Endodermal cell (in vitro differentiated cells): Measurements from ENCODE around the gene ZDHHC14. TPM values are rescaled to one million over a fixed set of nuclear protein-coding genes. Genes with fewer than 3 reads are reported as not detected.

ENCODE experiments used
- DNase-seq: peaks from one replicate; pipeline ENCODE4 v3.0.0-alpha.2; 2017
- H3K27ac ChIP-seq: 2 replicates; pipeline ENCODE4 v1.5.1; 2013; ENCODE audit warnings: mild to moderate bottlenecking, low read depth, low read length, moderate library complexity
- H3K27me3 ChIP-seq: 2 replicates; pipeline ENCODE4 v1.6.1; 2013; ENCODE audit warnings: mild to moderate bottlenecking, low read length, moderate library complexity; ENCODE audit not compliant: insufficient read depth, control insufficient read depth, poor library complexity, severe bottlenecking
- H3K36me3 ChIP-seq: 2 replicates; pipeline ENCODE4 v1.7.0; 2013; ENCODE audit warnings: mild to moderate bottlenecking, low read length, moderate library complexity; ENCODE audit not compliant: control insufficient read depth, insufficient read depth
- H3K4me1 ChIP-seq: one replicate; pipeline ENCODE4 v1.7.0; 2013; ENCODE audit warnings: low read length; ENCODE audit not compliant: control insufficient read depth, insufficient read depth
- H3K4me3 ChIP-seq: 2 replicates; pipeline ENCODE4 v1.5.1; 2013; ENCODE audit warnings: mild to moderate bottlenecking, low read length, moderate library complexity
- H3K9ac ChIP-seq: 2 replicates; pipeline ENCODE4 v1.6.1; 2013; ENCODE audit warnings: mild to moderate bottlenecking, low read length, moderate library complexity; ENCODE audit not compliant: poor library complexity, severe bottlenecking; ENCODE audit errors: extremely low read depth
- H3K9me3 ChIP-seq: 2 replicates; pipeline ENCODE4 v1.6.1; 2013; ENCODE audit warnings: mild to moderate bottlenecking, low read length, moderate library complexity; ENCODE audit not compliant: control insufficient read depth
- H3K27ac Mint-ChIP-seq: 2 replicates; pipeline ENCODE4 v1.8.0; 2020; ENCODE audit warnings: mixed read lengths
- H3K27me3 Mint-ChIP-seq: 2 replicates; pipeline ENCODE4 v1.8.0; 2021; ENCODE audit warnings: mild to moderate bottlenecking, mixed read lengths; ENCODE audit not compliant: insufficient read depth
- H3K36me3 Mint-ChIP-seq: 2 replicates; pipeline ENCODE4 v1.8.0; 2020; ENCODE audit warnings: low read depth, mixed read lengths
- H3K4me1 Mint-ChIP-seq: 2 replicates; pipeline ENCODE4 v1.8.0; 2020; ENCODE audit warnings: mixed read lengths
- H3K4me3 Mint-ChIP-seq: 2 replicates; pipeline ENCODE4 v1.8.0; 2020; ENCODE audit warnings: mild to moderate bottlenecking, moderate library complexity, mixed read lengths
- H3K9me3 Mint-ChIP-seq: 2 replicates; pipeline ENCODE4 v1.8.0; 2020; ENCODE audit warnings: mild to moderate bottlenecking, mixed read lengths
- WGBS, 2 experiments: methylation state at CpG; one replicate each; pipeline versions ENCODE4 v1.1.5 to v1.1.7; 2013; ENCODE audit warnings: missing lambda C conversion rate in 2 of 2, mixed read lengths in 1 of 2; ENCODE audit not compliant: insufficient coverage in 1 of 2, insufficient read length in 1 of 2; 5-methylcytosine and 5-hydroxymethylcytosine counted together
- total RNA-seq, 2 donors: library from RNA; stranded (reverse); fragmentation: NEBNext Ultra II Directional in 1 of 2; extraction: Animal tissue kit (Norgen Biotek cat#: 25700) in 1 of 2; gene quantifications; 2 replicates in 1 of 2; 3 replicates in 1 of 2; pipeline ENCODE4 v1.2.1, GENCODE V29; 2021
- TF ChIP-seq, protein P1 (sequence below): fragments of 200-600 bp; sonication (generic); conservative IDR thresholded peaks from 2 replicates; pipeline ENCODE4 v1.5.0; 2021; ENCODE audit warnings: antibody characterized with exemption, mild to moderate bottlenecking

Gene ZDHHC14
- total RNA-seq, 2 donors from 2014 or later = 2.3 to 4.5 TPM

DNA sequence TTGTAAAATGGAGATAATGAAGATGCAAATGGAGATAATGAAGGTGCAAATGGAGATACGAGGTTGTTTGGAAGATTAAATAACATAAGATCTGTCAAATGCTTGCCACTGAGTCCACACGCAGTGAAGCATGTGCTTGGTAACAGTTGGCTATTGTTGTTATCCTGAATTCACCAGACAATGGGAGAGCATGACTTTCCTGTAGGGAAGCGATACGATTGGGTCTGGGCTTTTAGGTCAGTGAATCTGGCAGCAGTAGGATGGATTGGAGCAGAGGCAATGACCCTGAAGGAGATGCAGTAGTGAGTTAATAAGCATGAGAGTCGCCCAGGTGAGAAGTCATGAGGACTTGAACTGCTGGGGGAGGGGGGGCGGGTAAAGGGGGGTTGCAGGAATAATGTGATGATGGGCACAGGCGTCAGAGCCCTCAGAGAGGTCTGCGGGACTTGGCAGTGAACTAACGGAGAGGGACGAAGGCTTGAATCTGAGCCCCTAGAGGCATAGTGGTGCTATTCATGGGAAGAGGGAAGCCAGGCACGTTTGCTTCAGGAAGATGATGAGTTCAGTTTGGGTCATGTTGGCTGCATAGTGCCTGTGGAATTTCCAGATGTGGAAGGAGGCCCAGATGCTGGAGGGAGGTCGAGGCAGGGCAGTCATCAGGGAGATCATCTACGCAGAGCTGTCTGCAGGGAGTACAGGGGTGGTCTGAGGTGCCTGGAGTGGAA, 55.4 kb downstream of the ZDHHC14 start:
- Mint-ChIP-seq H3K4me1 (no peaks in the 10 kb centered on the region), H3K9me3 (no peaks in the 10 kb centered on the region), H3K27me3 (no peaks in the 10 kb centered on the region), H3K4me3 (no peak overlapping the region), H3K36me3 (no peaks in the 10 kb centered on the region), H3K27ac (no peak overlapping the region)
- Histone ChIP-seq H3K4me3 (no peak overlapping the region), H3K27me3 (no peaks in the 10 kb centered on the region), H3K27ac (no peak overlapping the region), H3K9me3 (no peaks in the 10 kb centered on the region), H3K4me1 (no peaks in the 10 kb centered on the region), H3K9ac (no peak overlapping the region), H3K36me3 (no peaks in the 10 kb centered on the region)
- 87 to 92% methylated on average over 9 to 13 of the region's 13 CpGs for WGBS, 2 experiments
- DNase-seq = no peak
- TF ChIP-seq, protein P1, sequence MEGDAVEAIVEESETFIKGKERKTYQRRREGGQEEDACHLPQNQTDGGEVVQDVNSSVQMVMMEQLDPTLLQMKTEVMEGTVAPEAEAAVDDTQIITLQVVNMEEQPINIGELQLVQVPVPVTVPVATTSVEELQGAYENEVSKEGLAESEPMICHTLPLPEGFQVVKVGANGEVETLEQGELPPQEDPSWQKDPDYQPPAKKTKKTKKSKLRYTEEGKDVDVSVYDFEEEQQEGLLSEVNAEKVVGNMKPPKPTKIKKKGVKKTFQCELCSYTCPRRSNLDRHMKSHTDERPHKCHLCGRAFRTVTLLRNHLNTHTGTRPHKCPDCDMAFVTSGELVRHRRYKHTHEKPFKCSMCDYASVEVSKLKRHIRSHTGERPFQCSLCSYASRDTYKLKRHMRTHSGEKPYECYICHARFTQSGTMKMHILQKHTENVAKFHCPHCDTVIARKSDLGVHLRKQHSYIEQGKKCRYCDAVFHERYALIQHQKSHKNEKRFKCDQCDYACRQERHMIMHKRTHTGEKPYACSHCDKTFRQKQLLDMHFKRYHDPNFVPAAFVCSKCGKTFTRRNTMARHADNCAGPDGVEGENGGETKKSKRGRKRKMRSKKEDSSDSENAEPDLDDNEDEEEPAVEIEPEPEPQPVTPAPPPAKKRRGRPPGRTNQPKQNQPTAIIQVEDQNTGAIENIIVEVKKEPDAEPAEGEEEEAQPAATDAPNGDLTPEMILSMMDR = no peak

DNA sequence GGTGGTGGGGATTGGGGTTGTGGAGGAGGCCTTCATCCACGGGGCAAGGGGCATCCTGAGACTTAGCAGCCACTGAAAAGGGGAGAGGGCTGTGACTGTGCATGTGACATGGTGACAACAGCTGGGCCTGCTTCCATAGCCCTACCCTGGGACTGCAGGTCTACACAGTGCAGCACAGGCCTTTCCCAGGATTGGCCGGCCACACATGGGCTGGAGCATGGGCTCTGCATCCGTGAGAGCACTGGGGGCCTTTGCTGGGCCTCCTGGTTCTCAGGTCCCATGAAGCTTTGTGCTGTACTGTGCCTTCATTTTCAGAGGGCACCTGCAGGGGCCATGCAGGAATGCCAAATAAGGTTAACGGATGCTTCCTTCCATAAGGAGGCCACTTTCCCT, 56.0 kb downstream of the ZDHHC14 start:
- no peak overlapping the region for H3K4me3 ChIP-seq
- H3K4me3 Mint-ChIP-seq = no peak overlapping the region
- TF ChIP-seq, protein P1 = no peak
- H3K27ac Mint-ChIP-seq = no peak overlapping the region
- H3K36me3 ChIP-seq = no peaks in the 10 kb centered on the region
- no peaks in the 10 kb centered on the region for H3K27me3 ChIP-seq
- H3K36me3 Mint-ChIP-seq = no peaks in the 10 kb centered on the region
- no peaks in the 10 kb centered on the region for H3K9me3 ChIP-seq
- H3K4me1 ChIP-seq = no peaks in the 10 kb centered on the region
- H3K9ac ChIP-seq = no peak overlapping the region
- DNase-seq = no peak
- no peaks in the 10 kb centered on the region for H3K9me3 Mint-ChIP-seq
- WGBS, 2 experiments = 88 to 95% methylated on average over 3 to 4 of the region's 4 CpGs
- H3K27me3 Mint-ChIP-seq = no peaks in the 10 kb centered on the region
- H3K27ac ChIP-seq = no peak overlapping the region
- H3K4me1 Mint-ChIP-seq = no peaks in the 10 kb centered on the region

DNA sequence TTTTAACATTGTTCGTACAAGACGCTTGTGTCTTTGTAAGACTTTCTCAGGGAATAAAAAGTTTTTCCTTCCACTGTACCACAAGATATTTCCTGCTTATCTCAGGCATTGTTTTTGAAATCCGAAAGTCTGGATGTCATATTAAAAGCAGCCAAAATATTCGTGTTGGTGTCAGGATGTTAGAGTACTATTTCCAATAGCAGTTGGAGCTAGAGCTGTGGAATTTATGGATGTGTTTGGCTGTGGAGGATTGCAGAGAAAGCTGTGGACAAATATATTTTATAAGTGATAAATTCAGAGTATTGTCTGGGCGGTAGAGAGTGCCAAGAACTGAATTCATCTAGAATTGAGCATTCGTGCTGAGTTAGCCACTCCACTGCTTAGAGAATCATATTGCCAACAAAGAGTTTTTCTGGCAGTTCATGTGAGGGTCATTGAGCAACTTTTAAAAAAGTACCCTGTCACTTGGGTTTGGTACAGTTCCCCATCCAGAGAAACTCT, 57.7 kb downstream of the ZDHHC14 start:
- TF ChIP-seq, protein P1 = no peak
- 90 to 92% methylated on average over 5 to 6 of the region's 6 CpGs for WGBS, 2 experiments

More for the DNA sequence above, 57.7 kb downstream of the ZDHHC14 start:
- Mint-ChIP-seq H3K36me3 (no peaks in the 10 kb centered on the region), H3K27ac (no peak overlapping the region), H3K9me3 (no peaks in the 10 kb centered on the region), H3K4me1 (no peaks in the 10 kb centered on the region), H3K27me3 (no peaks in the 10 kb centered on the region), H3K4me3 (no peak overlapping the region)
- no peaks in the 10 kb centered on the region for H3K27me3 ChIP-seq
- H3K36me3 ChIP-seq = no peaks in the 10 kb centered on the region
- H3K4me3 ChIP-seq = no peak overlapping the region
- no peaks in the 10 kb centered on the region for H3K9me3 ChIP-seq
- H3K27ac ChIP-seq = no peak overlapping the region
- H3K9ac ChIP-seq = no peak overlapping the region
- no peak for DNase-seq
- H3K4me1 ChIP-seq = no peaks in the 10 kb centered on the region
